Large intestine (tissue), 3 donors: ENCODE measurements around the gene STX16. TPM values are rescaled to one million over a fixed set of nuclear protein-coding genes. Genes with fewer than 3 reads are reported as not detected.

Source experiments
- DNase-seq, 2 donors: peaks; one replicate each; pipeline versions ENCODE4 v3.0.0 to v3.0.0-alpha.2; 2013
- H3K27ac ChIP-seq: one replicate; pipeline ENCODE4 v1.5.1; 2013; ENCODE audit warnings: low read length
- H3K27me3 ChIP-seq: 2 replicates; pipeline ENCODE4 v1.6.1; 2013; ENCODE audit warnings: low read length; ENCODE audit not compliant: control insufficient read depth, insufficient read depth
- H3K36me3 ChIP-seq: 2 replicates; pipeline ENCODE4 v1.6.1; 2013; ENCODE audit warnings: low read length; ENCODE audit not compliant: control insufficient read depth, insufficient read depth
- H3K4me1 ChIP-seq: one replicate; pipeline ENCODE4 v1.6.1; 2013; ENCODE audit warnings: low read length; ENCODE audit not compliant: control insufficient read depth, insufficient read depth
- H3K4me3 ChIP-seq: one replicate; pipeline ENCODE4 v1.5.1; 2013; ENCODE audit warnings: low read length
- H3K9me3 ChIP-seq: one replicate; pipeline ENCODE4 v1.6.1; 2013; ENCODE audit warnings: mild to moderate bottlenecking, low read depth, low read length, moderate library complexity; ENCODE audit not compliant: control insufficient read depth
- WGBS: methylation state at CpG from one replicate; pipeline ENCODE4 v1.1.5; 2013; ENCODE audit warnings: low lambda C conversion rate; ENCODE audit not compliant: insufficient coverage; 5-methylcytosine and 5-hydroxymethylcytosine counted together
- polyA plus RNA-seq: library from polyadenylated mRNA; unstranded; fragments of 120-200 nt; gene quantifications from one replicate; pipeline ENCODE4 v1.2.1, GENCODE V29; 2013

The STX16 gene
- polyA plus RNA-seq, 1 donor, result 80.6 TPM

DNA sequence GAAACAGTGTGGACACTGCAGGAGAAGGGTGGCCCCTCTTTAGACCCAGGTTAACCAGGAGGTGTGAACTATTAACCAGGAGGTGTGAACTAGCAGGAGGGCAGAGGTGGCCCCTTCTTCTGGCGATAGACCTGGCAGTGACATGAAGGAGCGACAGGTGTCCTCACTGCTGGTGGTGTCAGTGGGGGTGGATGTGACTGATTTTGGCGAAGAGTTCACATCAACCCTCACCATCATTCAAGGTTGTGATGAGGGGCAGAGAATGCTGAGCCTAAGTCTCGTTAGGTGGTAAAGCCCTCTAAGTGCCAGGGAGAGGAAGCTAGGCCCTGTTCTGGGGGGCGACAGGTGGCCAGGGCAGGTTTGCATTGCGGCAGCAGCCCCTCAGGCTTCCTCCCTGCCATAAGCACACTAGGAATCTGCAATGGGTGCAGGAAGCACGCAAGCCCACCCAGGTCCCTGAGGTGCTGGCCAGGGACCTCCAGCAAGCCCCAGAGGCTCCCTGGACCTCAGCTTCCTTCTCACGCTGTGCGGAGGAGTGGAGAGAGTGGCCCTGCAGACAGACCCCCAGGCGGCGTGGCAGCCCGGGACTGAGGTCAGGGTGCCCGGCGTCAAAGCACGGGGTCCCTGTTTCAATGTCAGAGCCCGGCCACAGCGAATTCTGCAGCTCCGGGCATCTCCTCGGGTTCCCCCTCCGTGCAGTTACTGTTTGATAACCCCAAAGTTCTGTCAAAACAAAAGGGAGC, 55.2 kb downstream of the STX16 start:
- no peak for DNase-seq
- Histone ChIP-seq H3K4me1 (no peaks in the 10 kb centered on the region), H3K4me3 (no peak overlapping the region), H3K27me3 (no peaks in the 10 kb centered on the region), H3K36me3 (peaks cover 42% of the 10 kb centered on the region), H3K27ac (no peak overlapping the region), H3K9me3 (no peaks in the 10 kb centered on the region)
- WGBS, result no CpG with 5 or more reads among the region's 20 CpGs

DNA sequence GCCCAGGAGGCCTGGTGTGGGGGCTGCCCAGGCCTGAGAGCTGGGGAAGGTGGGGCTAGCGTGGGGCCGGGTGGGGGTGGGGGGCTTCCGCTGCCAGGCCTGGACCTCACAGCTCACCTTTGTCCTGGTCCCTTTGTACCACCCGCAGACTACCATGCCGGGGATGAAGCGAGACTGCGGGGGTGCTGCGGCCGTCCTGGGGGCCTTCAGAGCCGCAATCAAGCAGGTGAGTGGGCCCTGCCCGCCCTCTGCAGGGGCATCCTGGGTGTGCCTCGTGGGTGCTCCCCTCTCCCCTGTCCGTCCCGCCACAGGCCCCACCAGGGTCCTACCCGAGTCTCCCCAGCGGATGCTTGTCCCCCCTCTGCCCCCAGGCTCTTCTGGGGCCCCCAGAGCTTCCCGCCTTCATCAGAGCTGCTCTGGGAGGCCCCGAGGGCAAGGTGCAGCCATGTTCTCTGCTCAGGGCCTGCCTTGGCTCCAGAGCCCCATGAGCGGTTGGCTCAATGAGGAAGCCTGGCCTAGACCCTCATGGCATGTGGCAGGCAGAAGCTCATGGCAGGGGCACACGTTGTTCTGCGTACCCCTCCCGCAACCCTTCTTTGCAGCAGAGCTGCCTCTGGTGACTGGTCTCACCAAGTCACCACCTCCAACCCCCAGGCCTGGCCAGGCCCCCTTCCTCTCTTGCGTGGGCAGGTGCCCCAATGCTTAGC, 56.0 kb downstream of the STX16 start:
- Histone ChIP-seq H3K4me1 (no peaks in the 10 kb centered on the region), H3K36me3 (peaks cover 34% of the 10 kb centered on the region), H3K27ac (no peak overlapping the region), H3K4me3 (no peak overlapping the region), H3K9me3 (no peaks in the 10 kb centered on the region), H3K27me3 (no peaks in the 10 kb centered on the region)
- DNase-seq, result no peak
- no CpG with 5 or more reads among the region's 23 CpGs for WGBS

DNA sequence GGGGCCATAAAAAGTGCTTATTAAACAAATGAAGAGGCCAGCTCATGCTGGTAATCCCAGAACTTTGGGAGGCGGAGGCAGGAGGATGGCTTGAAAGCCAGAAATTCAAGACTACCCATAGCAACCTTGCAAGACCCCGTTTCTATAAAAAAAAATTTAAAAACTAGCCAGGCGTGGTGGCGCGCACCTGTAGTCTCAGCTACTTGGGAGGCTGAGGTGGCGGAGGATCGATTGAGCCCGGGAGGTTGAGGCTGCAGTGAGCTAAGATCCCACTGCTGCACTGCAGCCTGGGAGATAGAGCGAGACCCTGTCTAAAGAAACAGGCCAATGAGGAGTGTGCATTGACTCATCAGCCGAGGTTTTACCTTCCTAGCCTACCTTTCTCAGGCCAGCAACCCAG, 56.7 kb downstream of the STX16 start:
- no peaks in the 10 kb centered on the region for H3K4me1 ChIP-seq
- H3K4me3 ChIP-seq, result no peak overlapping the region
- WGBS, result no CpG with 5 or more reads among the region's 10 CpGs
- no peak overlapping the region for H3K27ac ChIP-seq
- DNase-seq, result no peak
- H3K27me3 ChIP-seq, result no peaks in the 10 kb centered on the region
- H3K9me3 ChIP-seq, result no peaks in the 10 kb centered on the region
- H3K36me3 ChIP-seq, result peaks cover 27% of the 10 kb centered on the region

DNA sequence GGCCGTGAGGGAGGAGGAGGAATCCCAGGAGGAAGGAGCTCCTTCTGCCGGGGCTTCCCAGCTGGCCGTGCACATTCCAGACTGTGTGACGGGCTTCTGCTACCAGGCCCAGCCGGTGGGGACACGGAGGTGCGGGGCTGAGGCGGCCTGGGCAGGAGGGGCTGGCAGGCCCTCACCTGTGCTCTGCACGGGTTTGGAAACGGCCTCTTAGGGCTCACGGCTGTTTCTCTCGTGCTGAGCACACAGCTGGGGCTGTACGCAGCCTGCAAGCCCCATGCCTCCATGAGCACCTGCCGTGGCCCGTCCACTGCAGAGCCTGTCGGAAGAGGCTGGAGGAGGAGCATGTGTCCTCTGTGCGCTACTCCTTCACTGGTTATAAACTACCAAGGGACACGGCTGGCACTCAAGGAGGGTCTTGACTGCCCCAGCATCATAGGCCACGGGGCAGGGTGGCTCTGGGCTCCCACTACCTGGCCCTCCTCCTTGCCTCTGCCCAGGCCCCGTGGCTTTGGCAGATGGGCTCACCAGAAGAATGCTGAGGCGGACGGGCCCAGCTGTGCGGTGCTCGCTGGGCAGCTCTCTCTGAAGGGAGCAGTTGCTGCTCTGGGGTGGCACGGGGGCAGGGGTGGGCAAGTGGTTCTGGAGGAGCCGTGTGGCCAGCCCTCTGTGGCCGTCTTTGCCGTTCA, 57.3 kb downstream of the STX16 start:
- Histone ChIP-seq H3K36me3 (peaks cover 22% of the 10 kb centered on the region), H3K27me3 (no peaks in the 10 kb centered on the region), H3K4me1 (no peaks in the 10 kb centered on the region), H3K9me3 (no peaks in the 10 kb centered on the region), H3K4me3 (no peak overlapping the region), H3K27ac (no peak overlapping the region)
- no peak for DNase-seq
- no CpG with 5 or more reads among the region's 28 CpGs for WGBS

DNA sequence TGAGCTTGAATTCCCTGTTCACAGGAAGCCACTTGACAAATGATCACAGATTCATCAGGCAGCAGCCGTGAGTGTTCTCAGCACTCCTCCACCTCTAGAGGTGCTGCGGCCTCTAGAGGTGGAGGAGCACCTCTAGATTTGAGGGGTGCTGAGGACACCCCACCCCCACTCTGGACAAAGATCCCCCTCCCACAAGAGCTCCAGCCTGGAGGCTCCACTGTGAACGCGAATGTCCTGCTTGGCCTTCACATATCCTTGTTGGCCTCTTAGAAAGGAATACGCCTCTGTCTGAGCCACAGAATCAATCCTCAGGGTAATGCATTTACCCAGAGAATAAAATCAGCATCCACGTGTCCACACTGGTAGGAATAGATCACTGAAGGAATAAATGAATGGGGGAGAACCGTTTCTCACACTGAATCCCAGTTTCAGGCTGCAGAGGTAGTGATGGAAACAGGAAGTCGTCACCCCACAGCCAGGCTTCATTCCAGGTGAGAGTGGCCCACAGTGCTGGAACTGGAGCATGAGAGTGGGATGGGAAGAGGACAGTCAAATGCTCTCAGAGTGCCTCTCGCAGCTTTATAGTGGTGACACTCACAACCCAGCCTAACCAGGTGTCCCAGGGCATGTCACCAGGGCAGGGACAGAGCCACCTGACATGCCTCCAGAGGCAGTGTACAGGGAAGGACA, 58.1 kb downstream of the STX16 start:
- WGBS, result no CpG with 5 or more reads among the region's 9 CpGs
- H3K9me3 ChIP-seq, result no peaks in the 10 kb centered on the region
- no peaks in the 10 kb centered on the region for H3K27me3 ChIP-seq
- H3K4me1 ChIP-seq, result no peaks in the 10 kb centered on the region
- DNase-seq, result no peak
- H3K36me3 ChIP-seq, result peaks cover 15% of the 10 kb centered on the region
- H3K27ac ChIP-seq, result no peak overlapping the region
- no peak overlapping the region for H3K4me3 ChIP-seq

DNA sequence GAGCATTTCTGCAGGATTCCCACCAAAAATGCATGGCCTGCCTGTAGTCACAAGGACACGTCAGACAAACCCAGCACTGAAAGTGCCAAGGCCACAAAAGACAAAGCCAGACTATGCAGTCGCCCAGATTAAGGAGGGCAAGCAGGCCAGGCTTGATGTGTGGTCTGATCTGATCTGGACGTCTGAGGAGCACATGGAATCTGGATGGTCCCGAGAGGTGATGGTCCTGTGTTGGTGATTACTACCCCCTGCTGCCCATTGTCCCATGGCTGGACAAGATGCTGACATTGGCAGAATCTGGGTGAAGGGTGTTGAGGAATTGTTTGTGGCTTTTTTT, 58.6 kb downstream of the STX16 start:
- H3K4me1 ChIP-seq, result no peaks in the 10 kb centered on the region
- peaks cover 12% of the 10 kb centered on the region for H3K36me3 ChIP-seq
- no peaks in the 10 kb centered on the region for H3K9me3 ChIP-seq
- no peak for DNase-seq
- no CpG with 5 or more reads among the region's 4 CpGs for WGBS
- no peak overlapping the region for H3K4me3 ChIP-seq
- no peaks in the 10 kb centered on the region for H3K27me3 ChIP-seq
- no peak overlapping the region for H3K27ac ChIP-seq

DNA sequence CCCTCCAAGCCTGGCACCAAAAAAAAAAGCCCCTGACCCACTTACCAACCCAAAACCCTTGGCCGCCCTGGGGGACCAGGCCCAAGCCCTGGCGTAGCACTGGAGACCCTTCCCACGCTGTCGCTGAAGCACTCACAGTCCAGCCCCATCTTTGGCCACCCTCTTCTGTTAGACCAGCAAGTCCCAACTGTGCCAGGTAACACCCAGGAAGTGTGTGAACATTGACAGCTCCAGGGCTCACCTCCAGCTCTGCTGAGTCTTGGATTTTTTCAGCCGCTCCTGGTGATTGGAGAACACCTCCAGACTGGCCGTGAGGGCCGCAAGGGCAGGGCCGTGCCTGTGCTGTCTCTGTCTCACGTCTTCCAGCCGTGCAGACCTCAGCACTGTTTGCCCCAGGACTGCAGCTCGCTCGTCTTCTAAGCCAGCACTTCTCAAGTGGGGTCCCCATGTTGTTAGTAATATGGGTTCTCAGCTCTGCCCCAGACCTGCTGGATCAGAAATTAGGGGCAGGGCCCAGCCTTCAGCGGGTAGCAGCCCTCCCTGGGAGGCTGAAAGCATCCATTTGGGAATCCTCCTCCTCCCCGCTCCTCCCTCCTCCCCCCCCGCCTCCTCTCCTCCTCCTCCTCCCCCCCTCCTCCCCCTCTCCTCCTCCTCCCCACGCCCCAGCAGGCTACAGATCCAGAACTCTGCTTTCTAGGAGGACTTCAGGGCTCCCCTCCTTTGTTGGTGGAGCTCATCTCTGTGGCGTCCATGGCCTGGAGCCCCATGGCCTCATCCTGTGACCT, 59.6 kb downstream of the STX16 start:
- Histone ChIP-seq H3K9me3 (no peaks in the 10 kb centered on the region), H3K36me3 (peaks cover 4% of the 10 kb centered on the region), H3K27me3 (no peaks in the 10 kb centered on the region), H3K4me3 (no peak overlapping the region), H3K27ac (no peak overlapping the region), H3K4me1 (no peaks in the 10 kb centered on the region)
- DNase-seq, result no peak
- WGBS, result no CpG with 5 or more reads among the region's 17 CpGs

DNA sequence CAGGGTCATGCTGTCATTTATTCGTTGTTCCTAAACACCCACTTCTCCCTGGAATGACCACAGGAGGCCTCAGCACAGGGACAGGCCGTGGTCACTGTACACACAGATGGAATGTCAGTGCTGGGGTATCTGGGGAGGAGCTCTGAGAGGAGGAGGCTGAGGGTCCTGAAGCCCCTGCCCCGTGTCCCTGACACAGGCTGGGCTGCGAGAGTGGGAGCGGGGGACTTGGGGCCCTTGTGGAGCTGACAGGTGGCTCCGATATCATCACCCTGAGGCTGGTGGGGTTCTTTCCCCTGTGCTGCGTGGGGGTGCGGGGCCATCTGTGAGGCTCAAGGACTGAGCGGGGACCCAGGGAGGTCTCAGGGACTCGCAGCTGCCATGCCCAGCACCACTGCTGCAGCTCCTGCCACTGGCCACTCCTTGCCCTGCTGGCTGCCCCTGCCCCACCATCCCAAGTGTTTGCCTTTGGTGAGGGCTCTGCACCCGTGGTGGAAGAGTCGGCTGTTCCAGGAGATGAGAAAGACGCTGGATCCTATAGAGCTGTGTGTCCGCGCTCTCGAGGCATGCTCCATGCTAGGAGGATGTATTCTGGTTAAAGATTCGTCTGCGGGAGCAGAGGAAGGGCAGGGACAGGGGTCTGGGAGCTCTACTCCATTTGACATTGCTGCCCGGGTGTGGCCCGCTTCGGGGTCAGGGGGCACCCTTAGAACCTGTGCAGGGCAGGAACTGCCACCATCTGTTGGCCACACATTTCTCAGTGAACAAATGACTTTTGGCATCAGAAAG, 60.4 kb downstream of the STX16 start:
- Histone ChIP-seq H3K27me3 (no peaks in the 10 kb centered on the region), H3K27ac (no peak overlapping the region), H3K36me3 (peaks cover 6% of the 10 kb centered on the region), H3K9me3 (no peaks in the 10 kb centered on the region), H3K4me1 (no peaks in the 10 kb centered on the region), H3K4me3 (no peak overlapping the region)
- no CpG with 5 or more reads among the region's 21 CpGs for whole genome bisulfite sequencing
- DNase-seq, result no peak

DNA sequence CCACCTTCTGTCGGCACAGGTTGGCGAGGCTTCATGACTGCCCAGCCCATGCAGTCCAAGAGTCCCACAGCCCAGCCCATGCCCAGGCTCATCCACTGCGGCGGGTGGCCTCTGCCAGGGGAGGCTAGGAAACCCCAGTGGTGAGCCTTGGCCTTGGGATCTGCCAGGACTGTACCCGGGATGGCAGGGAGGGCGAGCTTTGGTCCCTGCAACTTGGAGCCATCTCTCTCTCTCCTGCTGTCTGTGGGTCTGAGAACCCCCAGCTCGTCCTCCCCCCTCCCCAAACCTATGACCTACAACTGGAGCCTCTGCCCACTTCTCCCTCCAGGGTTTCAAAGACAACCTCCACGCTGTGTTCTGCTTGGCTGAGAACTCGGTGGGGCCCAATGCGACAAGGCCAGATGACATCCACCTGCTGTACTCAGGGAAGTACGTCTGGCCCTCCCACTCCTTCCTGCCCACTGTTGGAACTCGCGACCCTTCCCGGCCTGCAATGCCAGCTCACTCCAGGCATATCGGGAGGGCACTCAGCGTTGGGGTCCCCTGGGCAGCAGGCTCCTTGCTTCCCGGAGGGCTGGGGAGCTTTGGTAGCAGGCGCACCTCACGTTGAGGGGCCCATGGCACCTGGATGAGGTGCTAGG, 61.2 kb downstream of the STX16 start:
- no peak for DNase-seq
- peaks cover 6% of the 10 kb centered on the region for H3K36me3 ChIP-seq
- H3K4me3 ChIP-seq, result no peak overlapping the region
- H3K27me3 ChIP-seq, result no peaks in the 10 kb centered on the region
- no peaks in the 10 kb centered on the region for H3K4me1 ChIP-seq
- H3K9me3 ChIP-seq, result no peaks in the 10 kb centered on the region
- H3K27ac ChIP-seq, result no peak overlapping the region
- WGBS, result no CpG with 5 or more reads among the region's 19 CpGs
